HepG2 (cell line): ENCODE results near the gene DTYMK. TPM values are rescaled to one million over a fixed set of nuclear protein-coding genes. Genes with fewer than 3 reads are reported as not detected.

Source experiments
- ATAC-seq: fragments of 200-7000 bp; cut with Tn5 transposase; 3 replicates; pipeline ENCODE4 v1.9.1; 2020; ENCODE audit warnings: mild to moderate bottlenecking, moderate library complexity
- BruUV-seq: library from RNA; stranded (reverse); fragments of 400-500 nt; replicated peaks from 2 replicates; lab custom pipeline; 2021; lab: Mats Ljungman, UMichigan
- CTCF ChIA-PET: fragments of 300-600 bp; formaldehyde crosslinking; extraction: SDS; loops from one replicate; lab custom pipeline; 2021; ENCODE audit warnings: low total read pairs, inconsistent platforms, low intra/inter-chr PET ratio; lab: Yijun Ruan, JAX
- POLR2A ChIA-PET: fragments of 350-600 bp; sonication (Branson Sonifier 250); formaldehyde crosslinking; loops from one replicate; lab custom pipeline; 2020; ENCODE audit warnings: antibody characterized with exemption, inconsistent platforms; lab: Yijun Ruan, JAX
- DNase-seq: peaks from one replicate; pipeline ENCODE4 v3.0.0-alpha.2; 2015; ENCODE audit warnings: low spot score
- FAIRE-seq: peaks from 3 replicates; lab custom pipeline; 2011; peaks lifted over from hg19 to GRCh38; lab: Jason Lieb, UNC
- H2AFZ ChIP-seq: one replicate; pipeline ENCODE4 v1.6.1; 2011; ENCODE audit warnings: low read length, inconsistent platforms
- H3K27ac ChIP-seq: fragments of 300-600 bp; 3 replicates; pipeline ENCODE4 v1.8.0; 2011; ENCODE audit warnings: mixed run types, mild to moderate bottlenecking, mixed read lengths, low read length, inconsistent platforms; ENCODE audit not compliant: insufficient read depth; ENCODE audit errors: extremely low read length
- H3K27me3 ChIP-seq, 2 experiments: fragments of 200-600 bp in 1 of 2; 2 replicates in 1 of 2; 3 replicates in 1 of 2; pipeline versions ENCODE4 v1.6.0 to v1.8.0; 2011; ENCODE audit warnings: low read length in 2 of 2, mild to moderate bottlenecking in 2 of 2, moderate library complexity in 2 of 2, inconsistent platforms in 1 of 2; ENCODE audit not compliant: insufficient read depth in 2 of 2, control insufficient read depth in 1 of 2
- H3K36me3 ChIP-seq, 2 experiments: fragments of 200-600 bp in 1 of 2; replicated peaks in 1 of 2; 2 replicates in 1 of 2; 3 replicates in 1 of 2; pipeline versions ENCODE4 v1.5.1 to v1.8.0; 2011; ENCODE audit warnings: low read length in 2 of 2, inconsistent platforms in 1 of 2; ENCODE audit not compliant: insufficient read depth in 2 of 2, control insufficient read depth in 1 of 2
- H3K4me1 ChIP-seq: 2 replicates; pipeline ENCODE4 v1.5.1; 2012; ENCODE audit warnings: low read length, inconsistent platforms; ENCODE audit not compliant: insufficient read depth
- H3K4me2 ChIP-seq: 2 replicates; pipeline ENCODE4 v1.6.0; 2011; ENCODE audit warnings: low read depth, low read length, inconsistent platforms
- H3K4me3 ChIP-seq, 3 experiments: fragments of 200-600 bp in 1 of 3; sonication (generic), shearing (Covaris generic) in 1 of 3; replicated peaks in 1 of 3; 2 replicates each; pipeline ENCODE4 v1.5.1; 2011 to 2016; ENCODE audit warnings: low read length in 3 of 3, inconsistent platforms in 2 of 3, low read depth in 2 of 3, mild to moderate bottlenecking in 2 of 3, control low read depth in 1 of 3, mixed read lengths in 1 of 3; ENCODE audit not compliant: insufficient read depth in 1 of 3
- H3K79me2 ChIP-seq: one replicate; pipeline ENCODE4 v1.6.1; 2011; ENCODE audit warnings: low read length, inconsistent platforms; ENCODE audit not compliant: insufficient read depth
- H3K9ac ChIP-seq: 2 replicates; pipeline ENCODE4 v1.6.0; 2011; ENCODE audit warnings: mild to moderate bottlenecking, low read depth, low read length, inconsistent platforms; ENCODE audit not compliant: insufficient read depth
- H3K9me3 ChIP-seq: 2 replicates; pipeline ENCODE4 v1.5.1; 2012; ENCODE audit warnings: mild to moderate bottlenecking, low read length
- H4K20me1 ChIP-seq: 2 replicates; pipeline ENCODE4 v1.6.0; 2011; ENCODE audit warnings: inconsistent platforms, mild to moderate bottlenecking, low read length, moderate library complexity; ENCODE audit not compliant: insufficient read depth
- ARID2 ChIP-seq: sonication (generic); formaldehyde crosslinking; IDR thresholded peaks from 2 replicates; pipeline ENCODE4 v1.8.1; 2022; ENCODE audit warnings: mild to moderate bottlenecking, missing genetic modification reagents, borderline replicate concordance
- ARNT2 ChIP-seq: sonication (generic); formaldehyde crosslinking; IDR thresholded peaks from 2 replicates; pipeline ENCODE4 v1.8.0; 2022; ENCODE audit warnings: mild to moderate bottlenecking, low read depth, missing genetic modification reagents, moderate library complexity
- BCLAF1 ChIP-seq: fragments of 450-650 bp; IDR thresholded peaks from 2 replicates; pipeline ENCODE4 v1.6.1; 2017; ENCODE audit warnings: mild to moderate bottlenecking
- CERS6 ChIP-seq: sonication (generic); formaldehyde crosslinking; IDR thresholded peaks from 2 replicates; pipeline ENCODE4 v1.5.0; 2020; ENCODE audit warnings: missing genetic modification reagents
- FUBP1 ChIP-seq: sonication (generic); formaldehyde crosslinking; IDR thresholded peaks from 2 replicates; pipeline ENCODE4 v1.5.1; 2020; ENCODE audit warnings: missing genetic modification reagents, mild to moderate bottlenecking, borderline replicate concordance
- IKZF4 ChIP-seq: sonication (generic); formaldehyde crosslinking; IDR thresholded peaks from 2 replicates; pipeline ENCODE4 v1.5.1; 2020; ENCODE audit warnings: borderline replicate concordance, mild to moderate bottlenecking, low read depth, missing genetic modification reagents; ENCODE audit errors: not compliant biosample characterization
- PCBP1 ChIP-seq: fragments of 200-400 bp; formaldehyde crosslinking; IDR thresholded peaks from 2 replicates; pipeline ENCODE4 v1.6.1; 2017; ENCODE audit warnings: mild to moderate bottlenecking, low read depth, low read length, borderline replicate concordance
- SRSF9 ChIP-seq: fragments of 200-400 bp; formaldehyde crosslinking; IDR thresholded peaks from 2 replicates; pipeline ENCODE4 v1.6.1; 2018; ENCODE audit warnings: borderline replicate concordance, mild to moderate bottlenecking, low read depth, low read length; ENCODE audit not compliant: insufficient read depth, poor library complexity, severe bottlenecking
- ZNF121 ChIP-seq: sonication (generic); formaldehyde crosslinking; IDR thresholded peaks from 2 replicates; pipeline ENCODE4 v1.5.0; 2020; ENCODE audit warnings: mild to moderate bottlenecking, missing genetic modification reagents
- ZNF280B ChIP-seq: sonication (generic); formaldehyde crosslinking; IDR thresholded peaks from 2 replicates; pipeline ENCODE4 v1.5.0; 2020; ENCODE audit warnings: missing genetic modification reagents, mild to moderate bottlenecking, borderline replicate concordance
- ZNF354B ChIP-seq: sonication (generic); formaldehyde crosslinking; IDR thresholded peaks from 2 replicates; pipeline ENCODE4 v1.8.0; 2022; ENCODE audit warnings: mild to moderate bottlenecking, missing genetic modification reagents
- ZNF598 ChIP-seq: sonication (generic); formaldehyde crosslinking; IDR thresholded peaks from 2 replicates; pipeline ENCODE4 v1.5.1; 2020; ENCODE audit warnings: mild to moderate bottlenecking, missing genetic modification reagents, borderline replicate concordance
- ZNF607 ChIP-seq: sonication (generic); formaldehyde crosslinking; IDR thresholded peaks from 2 replicates; pipeline ENCODE4 v1.5.1; 2020; ENCODE audit warnings: missing genetic modification reagents, mild to moderate bottlenecking, borderline replicate concordance
- WGBS: methylation state at CpG from one replicate; pipeline ENCODE4 v1.1.6; 2017; ENCODE audit warnings: low lambda C conversion rate; 5-methylcytosine and 5-hydroxymethylcytosine counted together
- in situ Hi-C: cut with HindIII; loops from 2 replicates; pipeline ENCODE4 v1.10.0; 2017; ENCODE audit warnings: low pct_unique_long_range_greater_than_20kb; ENCODE audit not compliant: extremely low pct_ligation_motif_present
- intact Hi-C: fragments of 100-400 bp; cut with micrococcal nuclease; formaldehyde crosslinking; loops from one replicate; pipeline ENCODE4 v1.10.0; 2022; ENCODE audit not compliant: unreplicated experiment
- polyA plus RNA-seq, 8 experiments: library from polyadenylated mRNA; depleted of rRNA in 3 of 8; stranded (reverse) in 7 of 8; unstranded in 1 of 8; fragments of >200 nt; fragmentation: Illumina TruSeq in 4 of 8; extraction: Trizol in 4 of 8; gene quantifications; 2 replicates each; pipeline versions ENCODE4 v1.2.1 to v1.2.3, GENCODE V29; 2011 to 2016; ENCODE audit warnings: low read depth in 4 of 8, missing spikeins in 1 of 8, mixed read lengths in 1 of 8; ENCODE audit not compliant: insufficient read depth in 1 of 8
- total RNA-seq, 5 experiments: library from RNA; depleted of rRNA; stranded (reverse); fragments of >200 nt; fragmentation: Illumina TruSeq; extraction: Trizol; gene quantifications; 2 replicates each; pipeline ENCODE4 v1.2.3, GENCODE V29; 2016; ENCODE audit warnings: low read depth in 1 of 5

Gene DTYMK
- total and polyA plus RNA-seq, 2 of the 13 experiments (the other 11 are each of a cell fraction or from before 2014, with no cell fraction given), result 57.5 to 134 TPM

GRCh38 chr2:241733391-241734207 is 47.0 kb upstream of the DTYMK start:
- FAIRE-seq (no peak), DNase-seq (no peak), ATAC-seq (no peak)
- H3K27me3 ChIP-seq, result no peaks in the 10 kb centered on the region; a peak in 1 of 5 replicates
- H3K9ac ChIP-seq, result peak overlapping the region; percentile 68
- H3K4me2 ChIP-seq, result peak overlapping the region; percentile 81
- H3K79me2 ChIP-seq, result peaks cover 3% of the 10 kb centered on the region
- peaks cover 28% of the 10 kb centered on the region for H3K4me1 ChIP-seq
- no peaks in the 10 kb centered on the region for H4K20me1 ChIP-seq
- intact Hi-C loops, result no loop called here
- H2AFZ ChIP-seq, result no peak overlapping the region
- no peaks in the 10 kb centered on the region for H3K9me3 ChIP-seq
- in situ Hi-C loops, result loop anchor here (10.0 kb wide), 1 partner anchor 141 kb away; no protein-coding TSS in a partner anchor
- WGBS, result 83% methylated on average over 23 of the region's 23 CpGs
- peak overlapping the region; percentile 47 to 100 (median 59); a peak in 5 of 6 replicates for H3K4me3 ChIP-seq
- no TSS peak for BruUV-seq
- POLR2A ChIA-PET, result interaction anchor here (1.0 to 6.5 kb wide), 14 partner anchors 8 to 419 kb away, joined by 3 to 113 read pairs (median 6); partner anchors contain the start of genes DTYMK, GAL3ST2, ING5 and NEU4
- no peaks in the 10 kb centered on the region for H3K36me3 ChIP-seq
- no peak overlapping the region for H3K27ac ChIP-seq
- CTCF ChIA-PET, result no interaction called here
- TF ChIP-seq FUBP1 (CRISPR knock-in tag) (0 out of 2 replicates have a peak, but pooled peaks have one; percentile 55), IKZF4 (peak; percentile 77), PCBP1 (0 out of 2 replicates have a peak, but pooled peaks have one; percentile 41), ARID2 (CRISPR knock-in tag) (0 out of 2 replicates have a peak, but pooled peaks have one; percentile 0), SRSF9 (no peak), ZNF121 (peak; percentile 60; the same call in 1 of the 2 replicates), BCLAF1 (no peak), ZNF354B (CRISPR knock-in tag) (no peak), ZNF607 (CRISPR knock-in tag) (no peak; the same call in 1 of the 2 replicates), CERS6 (CRISPR knock-in tag) (no peak), ZNF598 (CRISPR knock-in tag) (peak; percentile 76; the same call in 1 of the 2 replicates), ZNF280B (CRISPR knock-in tag) (peak; percentile 65), ARNT2 (CRISPR knock-in tag) (peak; percentile 7; the same call in 1 of the 2 replicates)
